Mucosa of rectum (tissue), 2 donors: Measurements from ENCODE around the gene HYDIN.

Source experiments
- H3K27ac ChIP-seq, 2 donors: one replicate each; pipeline ENCODE4 v1.7.0; 2013; ENCODE audit warnings: inconsistent platforms in 2 of 2, low read depth in 2 of 2, low read length in 2 of 2
- H3K27me3 ChIP-seq, 2 donors: one replicate each; pipeline ENCODE4 v1.7.0; 2013; ENCODE audit warnings: low read length in 2 of 2; ENCODE audit not compliant: control insufficient read depth in 2 of 2, insufficient read depth in 2 of 2
- H3K36me3 ChIP-seq, 2 donors: one replicate each; pipeline ENCODE4 v1.7.0; 2013; ENCODE audit warnings: low read length in 2 of 2; ENCODE audit not compliant: control insufficient read depth in 2 of 2, insufficient read depth in 2 of 2
- H3K4me1 ChIP-seq, 2 donors: one replicate each; pipeline ENCODE4 v1.7.0; 2013; ENCODE audit warnings: low read length in 2 of 2, mild to moderate bottlenecking in 1 of 2; ENCODE audit not compliant: control insufficient read depth in 2 of 2, insufficient read depth in 2 of 2
- H3K4me3 ChIP-seq, 2 donors: one replicate each; pipeline ENCODE4 v1.7.0; 2013; ENCODE audit warnings: low read length in 2 of 2
- H3K9ac ChIP-seq, 2 donors: one replicate each; pipeline ENCODE4 v1.7.0; 2013; ENCODE audit warnings: low read length in 2 of 2, low read depth in 1 of 2, mild to moderate bottlenecking in 1 of 2
- H3K9me3 ChIP-seq, 2 donors: one replicate each; pipeline ENCODE4 v1.7.0; 2013; ENCODE audit warnings: low read length in 2 of 2; ENCODE audit not compliant: control insufficient read depth in 2 of 2
- donor health status: healthy.
- donor health status: Normal muscosa, but diverticular disease.

Gene HYDIN

GRCh38 chr16:71230122-71230845 lies at the start of gene HYDIN:
TSS of gene HYDIN (minus strand) at chr16:71230722. CDS start at chr16:71186895, 43,827 bp downstream.
- no peak within 1 kb of the TSS for H3K9ac ChIP-seq
- no peaks in the 10 kb centered on the region for H3K4me1 ChIP-seq
- H3K4me3 ChIP-seq: no peak within 1 kb of the TSS
- no peak within 1 kb of the TSS for H3K27ac ChIP-seq
- peaks cover 3 to 5% of the 10 kb centered on the region in 2 donors for H3K9me3 ChIP-seq
- H3K36me3 ChIP-seq: no peaks in the 10 kb centered on the region
- H3K27me3 ChIP-seq: no peaks in the 10 kb centered on the region

- Histone ChIP-seq H3K4me1 (no peaks in the 10 kb centered on the region), H3K27ac (no peak overlapping the region), H3K9ac (no peak overlapping the region), H3K4me3 (no peak overlapping the region), H3K36me3 (no peaks in the 10 kb centered on the region), H3K9me3 (no peaks in the 10 kb centered on the region), H3K27me3 (no peaks in the 10 kb centered on the region)
These were observed 46.2 kb upstream of the HYDIN start for GRCh38 chr16:71276589-71277334.

- Histone ChIP-seq H3K4me3 (no peak overlapping the region), H3K9ac (no peak overlapping the region), H3K27me3 (no peaks in the 10 kb centered on the region), H3K36me3 (no peaks in the 10 kb centered on the region), H3K9me3 (no peaks in the 10 kb centered on the region), H3K27ac (no peak overlapping the region), H3K4me1 (no peaks in the 10 kb centered on the region)
These were observed 42.9 kb upstream of the HYDIN start for GRCh38 chr16:71273384-71273783.

GRCh38 chr16:71264299-71264698 lies 33.8 kb upstream of the HYDIN start:
- H3K27me3 ChIP-seq: no peaks in the 10 kb centered on the region
- no peak overlapping the region for H3K4me3 ChIP-seq
- no peak overlapping the region for H3K27ac ChIP-seq
- no peaks in the 10 kb centered on the region for H3K36me3 ChIP-seq
- no peaks in the 10 kb centered on the region for H3K9me3 ChIP-seq
- no peaks in the 10 kb centered on the region for H3K4me1 ChIP-seq
- H3K9ac ChIP-seq: no peak overlapping the region

- Histone ChIP-seq H3K36me3 (no peaks in the 10 kb centered on the region), H3K27ac (no peak overlapping the region), H3K4me3 (no peak overlapping the region), H3K9me3 (no peaks in the 10 kb centered on the region), H3K4me1 (no peaks in the 10 kb centered on the region), H3K9ac (no peak overlapping the region), H3K27me3 (no peaks in the 10 kb centered on the region)
These were observed 33.1 kb upstream of the HYDIN start for GRCh38 chr16:71263582-71263981.

- H3K27me3 ChIP-seq: no peaks in the 10 kb centered on the region
- no peak overlapping the region for H3K4me3 ChIP-seq
- no peaks in the 10 kb centered on the region for H3K36me3 ChIP-seq
- no peaks in the 10 kb centered on the region for H3K4me1 ChIP-seq
- H3K27ac ChIP-seq: no peak overlapping the region
- no peaks in the 10 kb centered on the region for H3K9me3 ChIP-seq
- no peak overlapping the region for H3K9ac ChIP-seq
These were observed 31.9 kb upstream of the HYDIN start for GRCh38 chr16:71262391-71262790.

- Histone ChIP-seq H3K27me3 (no peaks in the 10 kb centered on the region), H3K4me3 (no peak overlapping the region), H3K27ac (no peak overlapping the region), H3K9ac (no peak overlapping the region), H3K4me1 (no peaks in the 10 kb centered on the region), H3K36me3 (no peaks in the 10 kb centered on the region), H3K9me3 (no peaks in the 10 kb centered on the region)
These were observed 30.5 kb upstream of the HYDIN start for GRCh38 chr16:71260995-71261394.

- H3K27ac ChIP-seq: no peak overlapping the region
- no peaks in the 10 kb centered on the region for H3K4me1 ChIP-seq
- H3K27me3 ChIP-seq: no peaks in the 10 kb centered on the region
- no peaks in the 10 kb centered on the region for H3K36me3 ChIP-seq
- no peaks in the 10 kb centered on the region for H3K9me3 ChIP-seq
- no peak overlapping the region for H3K4me3 ChIP-seq
- H3K9ac ChIP-seq: no peak overlapping the region
These were observed 28.6 kb upstream of the HYDIN start for GRCh38 chr16:71259086-71259485.

GRCh38 chr16:71258372-71258771 lies 27.9 kb upstream of the HYDIN start:
- no peak overlapping the region for H3K9ac ChIP-seq
- no peaks in the 10 kb centered on the region for H3K4me1 ChIP-seq
- H3K27ac ChIP-seq: no peak overlapping the region
- no peaks in the 10 kb centered on the region for H3K36me3 ChIP-seq
- no peak overlapping the region for H3K4me3 ChIP-seq
- no peaks in the 10 kb centered on the region for H3K9me3 ChIP-seq
- H3K27me3 ChIP-seq: no peaks in the 10 kb centered on the region

- Histone ChIP-seq H3K4me1 (no peaks in the 10 kb centered on the region), H3K36me3 (no peaks in the 10 kb centered on the region), H3K9ac (no peak overlapping the region), H3K4me3 (no peak overlapping the region), H3K27ac (no peak overlapping the region), H3K27me3 (no peaks in the 10 kb centered on the region), H3K9me3 (no peaks in the 10 kb centered on the region)
These were observed 27.2 kb upstream of the HYDIN start for GRCh38 chr16:71257768-71258167.
